Choroid plexus epithelial cell (primary cell): ENCODE data around the gene SPATS1.

ENCODE experiments used
- DNase-seq: peaks from one replicate; pipeline ENCODE4 v3.0.0-alpha.2; 2010; ENCODE audit warnings: low read depth
- H3K4me3 ChIP-seq: 2 replicates; pipeline ENCODE4 v1.5.1; 2011; ENCODE audit warnings: low read depth, mild to moderate bottlenecking, control low read depth, low read length, moderate library complexity
- CTCF ChIP-seq: conservative IDR thresholded peaks from 2 replicates; pipeline ENCODE4 v1.5.1; 2011; ENCODE audit warnings: low read depth, mild to moderate bottlenecking, control low read depth, inconsistent platforms, low read length, moderate library complexity

SPATS1 gene

GRCh38 chr6:44342489-44342888, at the start of gene SPATS1:
SPATS1 (plus strand) TSS chr6:44342650; CDS start chr6:44343096, 446 bp downstream.
- H3K4me3 ChIP-seq, result no peak within 1 kb of the TSS
- TF ChIP-seq CTCF, result no peak
- DNase-seq, result peak; percentile 2

GRCh38 chr6:44292661-44293365, 49.6 kb upstream of the SPATS1 start:
- H3K4me3 ChIP-seq, result no peak overlapping the region
- no peak for DNase-seq
- TF ChIP-seq CTCF, result no peak

- DNase-seq, result no peak
- no peak for TF ChIP-seq CTCF
- no peak overlapping the region for H3K4me3 ChIP-seq
Observed at GRCh38 chr6:44294832-44295791, 47.3 kb upstream of the SPATS1 start.

GRCh38 chr6:44297063-44298038, 45.1 kb upstream of the SPATS1 start:
- TF ChIP-seq CTCF, result no peak
- peak overlapping the region; percentile 49 for H3K4me3 ChIP-seq
- DNase-seq, result peak; percentile 39

- no peak for TF ChIP-seq CTCF
- peak; percentile 5 for DNase-seq
- no peak overlapping the region for H3K4me3 ChIP-seq
Observed at GRCh38 chr6:44298055-44298803, 44.2 kb upstream of the SPATS1 start.

- H3K4me3 ChIP-seq, result no peak overlapping the region
- TF ChIP-seq CTCF, result no peak
- DNase-seq, result no peak
Observed at GRCh38 chr6:44298864-44299263, 43.6 kb upstream of the SPATS1 start.
